ENCODE measurements around the gene CDX2. TPM values are rescaled to one million over a fixed set of nuclear protein-coding genes. Genes with fewer than 3 reads are reported as not detected.

Gene CDX2
- polyA plus RNA-seq, 1 donor from 2014 or later: not detected

GRCh38 chr13:27988520-27988919 lies 19.4 kb upstream of the CDX2 start, which contains the start of gene URAD:
TSS of gene URAD (minus strand) at chr13:27988693. CDS start at chr13:27988637, 56 bp downstream.
- Histone ChIP-seq H2AFZ (ENCODE audit: low read depth, low read length) (no peak within 1 kb of the TSS), H4K20me1 (ENCODE audit: insufficient read depth) (no peaks in the 10 kb centered on the region), H3K27me3 (ENCODE audit: insufficient read depth, low read depth, low read length) (peaks cover 22% of the 10 kb centered on the region), H3K4me3 (ENCODE audit: low read length) (no peak within 1 kb of the TSS), H3K36me3 (ENCODE audit: insufficient read depth, low read length) (no peaks in the 10 kb centered on the region), H3K9me2 (ENCODE audit: insufficient read depth, low read length) (no peaks in the 10 kb centered on the region), H3K79me2 (replicated peaks; ENCODE audit: insufficient read depth, low read length) (no peaks in the 10 kb centered on the region), H3K9ac (ENCODE audit: low read length) (no peak within 1 kb of the TSS), H3K4me2 (ENCODE audit: low read length) (no peak within 1 kb of the TSS), H3F3A (ENCODE audit: insufficient read depth, low read length, poor library complexity, severe bottlenecking) (no peaks in the 10 kb centered on the region), H3K27ac (ENCODE audit: low read length) (no peak within 1 kb of the TSS), H3K9me3 (ENCODE audit: low read length) (no peaks in the 10 kb centered on the region)
- TF ChIP-seq MXI1 (conservative IDR thresholded peaks at IDR 0.05; ENCODE audit: poor library complexity, severe bottlenecking): no peak
- no peak for TF ChIP-seq CTCF (IDR thresholded peaks at IDR 0.05; ENCODE audit: poor library complexity, severe bottlenecking)

GRCh38 chr13:27985600-27985999 lies 16.5 kb upstream of the CDX2 start:
- Histone ChIP-seq H3K79me2 (replicated peaks; ENCODE audit: insufficient read depth, low read length) (no peaks in the 10 kb centered on the region), H3K9ac (ENCODE audit: low read length) (no peak overlapping the region), H3K27ac (ENCODE audit: low read length) (no peak overlapping the region), H3K4me2 (ENCODE audit: low read length) (no peak overlapping the region), H3F3A (ENCODE audit: insufficient read depth, low read length, poor library complexity, severe bottlenecking) (no peaks in the 10 kb centered on the region), H3K9me3 (ENCODE audit: low read length) (no peaks in the 10 kb centered on the region), H3K4me3 (ENCODE audit: low read length) (no peak overlapping the region), H3K27me3 (ENCODE audit: insufficient read depth, low read depth, low read length) (peaks cover 51% of the 10 kb centered on the region), H2AFZ (ENCODE audit: low read depth, low read length) (no peak overlapping the region), H4K20me1 (ENCODE audit: insufficient read depth) (no peaks in the 10 kb centered on the region), H3K36me3 (ENCODE audit: insufficient read depth, low read length) (no peaks in the 10 kb centered on the region), H3K9me2 (ENCODE audit: insufficient read depth, low read length) (no peaks in the 10 kb centered on the region)
- no peak for TF ChIP-seq EZH2 (IDR thresholded peaks at IDR 0.05; ENCODE audit: borderline replicate concordance, insufficient read depth, low read length, poor library complexity, severe bottlenecking)
- no peak for TF ChIP-seq EP300 (conservative IDR thresholded peaks at IDR 0.05; ENCODE audit: poor library complexity, severe bottlenecking)
- TF ChIP-seq RAD21 (conservative IDR thresholded peaks at IDR 0.05): no peak
- TF ChIP-seq POLR2AphosphoS5 (IDR thresholded peaks at IDR 0.05): no peak
- no peak for TF ChIP-seq TAF1 (IDR thresholded peaks at IDR 0.05; ENCODE audit: low read depth)
- no peak for TF ChIP-seq SMC3 (conservative IDR thresholded peaks at IDR 0.05; ENCODE audit: poor library complexity)
- TF ChIP-seq CTCF (IDR thresholded peaks at IDR 0.05; ENCODE audit: poor library complexity, severe bottlenecking): no peak
- no peak for TF ChIP-seq REST (IDR thresholded peaks at IDR 0.05; ENCODE audit: borderline replicate concordance)
- TF ChIP-seq MXI1 (conservative IDR thresholded peaks at IDR 0.05; ENCODE audit: poor library complexity, severe bottlenecking): no peak

Data from neural cell (in vitro differentiated cells).